NCI-H1092 (cell line): ENCODE results near the gene MBD3L1.

Source experiments
- DNase-seq: peaks from one replicate; lab custom pipeline; 2025; lab: John Stamatoyannopoulos, UW

The MBD3L1 gene

GRCh38 chr19:8881512-8881911 is 49.3 kb downstream of the MBD3L1 start:
- DNase-seq, result no peak

- DNase-seq, result no peak
Measured at GRCh38 chr19:8884416-8884815, 52.2 kb downstream of the MBD3L1 start.

GRCh38 chr19:8887364-8887763 is 55.2 kb downstream of the MBD3L1 start:
- DNase-seq, result no peak

GRCh38 chr19:8890260-8890659 is 58.1 kb downstream of the MBD3L1 start:
- DNase-seq, result no peak
